ENCODE results near the gene MTMR12.

MTMR12 gene

GRCh38 chr5:32312595-32313332, at the start of gene MTMR12:
Gene MTMR12, minus strand, starts transcription at chr5:32312939. Its CDS starts 101 bp downstream, at chr5:32312838.
- H3K4me3 ChIP-seq (ENCODE audit: low read length in 2 of 2) = peak within 1 kb of the TSS; percentile 42 to 83
- peak within 1 kb of the TSS; percentile 91 for H3K27ac ChIP-seq (ENCODE audit: low read length)
- H3K9ac ChIP-seq (ENCODE audit: low read length in 2 of 2) = peak within 1 kb of the TSS; percentile 87 to 89
- no peaks in the 10 kb centered on the region for H3K27me3 ChIP-seq (ENCODE audit: control insufficient read depth in 1 of 2, insufficient read depth in 2 of 2, low read length in 2 of 2)
- H3K4me1 ChIP-seq (ENCODE audit: control insufficient read depth, insufficient read depth, low read length) = peaks cover 17% of the 10 kb centered on the region
- H3K36me3 ChIP-seq (ENCODE audit: control insufficient read depth in 2 of 2, insufficient read depth in 2 of 2, low read length in 2 of 2) = no peaks in the 10 kb centered on the region
- no peaks in the 10 kb centered on the region for H3K9me3 ChIP-seq (ENCODE audit: control insufficient read depth in 2 of 2, low read length in 2 of 2)

GRCh38 chr5:32362527-32362926, 49.8 kb upstream of the MTMR12 start:
- peaks cover 16 to 19% of the 10 kb centered on the region in 2 donors for H3K36me3 ChIP-seq (ENCODE audit: control insufficient read depth in 2 of 2, insufficient read depth in 2 of 2, low read length in 2 of 2)

GRCh38 chr5:32360906-32361305, 48.2 kb upstream of the MTMR12 start:
- peaks cover 19 to 23% of the 10 kb centered on the region in 2 donors for H3K36me3 ChIP-seq (ENCODE audit: control insufficient read depth in 2 of 2, insufficient read depth in 2 of 2, low read length in 2 of 2)

More at GRCh38 chr5:32362527-32362926, 49.8 kb upstream of the MTMR12 start:
- H3K4me1 ChIP-seq (ENCODE audit: control insufficient read depth, insufficient read depth, low read length) = no peaks in the 10 kb centered on the region
- no peak overlapping the region for H3K9ac ChIP-seq (ENCODE audit: low read length in 2 of 2)
- no peak overlapping the region for H3K4me3 ChIP-seq (ENCODE audit: low read length in 2 of 2)
- no peaks in the 10 kb centered on the region for H3K9me3 ChIP-seq (ENCODE audit: control insufficient read depth in 2 of 2, low read length in 2 of 2)
- H3K27me3 ChIP-seq (ENCODE audit: control insufficient read depth in 1 of 2, insufficient read depth in 2 of 2, low read length in 2 of 2) = no peaks in the 10 kb centered on the region
- no peak overlapping the region for H3K27ac ChIP-seq (ENCODE audit: low read length)

GRCh38 chr5:32358611-32359010, 45.9 kb upstream of the MTMR12 start:
- Histone ChIP-seq H3K4me3 (ENCODE audit: low read length in 2 of 2) (no peak overlapping the region), H3K27ac (ENCODE audit: low read length) (no peak overlapping the region), H3K36me3 (ENCODE audit: control insufficient read depth in 2 of 2, insufficient read depth in 2 of 2, low read length in 2 of 2) (peaks cover 17 to 31% of the 10 kb centered on the region in 2 donors), H3K9me3 (ENCODE audit: control insufficient read depth in 2 of 2, low read length in 2 of 2) (no peaks in the 10 kb centered on the region), H3K27me3 (ENCODE audit: control insufficient read depth in 1 of 2, insufficient read depth in 2 of 2, low read length in 2 of 2) (no peaks in the 10 kb centered on the region), H3K9ac (ENCODE audit: low read length in 2 of 2) (no peak overlapping the region), H3K4me1 (ENCODE audit: control insufficient read depth, insufficient read depth, low read length) (no peaks in the 10 kb centered on the region)

More at GRCh38 chr5:32360906-32361305, 48.2 kb upstream of the MTMR12 start:
- H3K4me1 ChIP-seq (ENCODE audit: control insufficient read depth, insufficient read depth, low read length) = no peaks in the 10 kb centered on the region
- no peaks in the 10 kb centered on the region for H3K27me3 ChIP-seq (ENCODE audit: control insufficient read depth in 1 of 2, insufficient read depth in 2 of 2, low read length in 2 of 2)
- H3K4me3 ChIP-seq (ENCODE audit: low read length in 2 of 2) = no peak overlapping the region
- no peak overlapping the region for H3K27ac ChIP-seq (ENCODE audit: low read length)
- no peak overlapping the region for H3K9ac ChIP-seq (ENCODE audit: low read length in 2 of 2)
- no peaks in the 10 kb centered on the region for H3K9me3 ChIP-seq (ENCODE audit: control insufficient read depth in 2 of 2, low read length in 2 of 2)

- no peak overlapping the region for H3K4me3 ChIP-seq (ENCODE audit: low read length in 2 of 2)
- H3K36me3 ChIP-seq (ENCODE audit: control insufficient read depth in 2 of 2, insufficient read depth in 2 of 2, low read length in 2 of 2) = peaks cover 14 to 25% of the 10 kb centered on the region in 2 donors
- no peak overlapping the region for H3K27ac ChIP-seq (ENCODE audit: low read length)
- H3K4me1 ChIP-seq (ENCODE audit: control insufficient read depth, insufficient read depth, low read length) = no peaks in the 10 kb centered on the region
- no peaks in the 10 kb centered on the region for H3K27me3 ChIP-seq (ENCODE audit: control insufficient read depth in 1 of 2, insufficient read depth in 2 of 2, low read length in 2 of 2)
- no peak overlapping the region for H3K9ac ChIP-seq (ENCODE audit: low read length in 2 of 2)
- H3K9me3 ChIP-seq (ENCODE audit: control insufficient read depth in 2 of 2, low read length in 2 of 2) = no peaks in the 10 kb centered on the region
Measured at GRCh38 chr5:32357658-32358057, 44.9 kb upstream of the MTMR12 start.

- Histone ChIP-seq H3K9me3 (ENCODE audit: control insufficient read depth in 2 of 2, low read length in 2 of 2) (no peaks in the 10 kb centered on the region), H3K4me1 (ENCODE audit: control insufficient read depth, insufficient read depth, low read length) (no peaks in the 10 kb centered on the region), H3K27ac (ENCODE audit: low read length) (no peak overlapping the region), H3K9ac (ENCODE audit: low read length in 2 of 2) (no peak overlapping the region), H3K36me3 (ENCODE audit: control insufficient read depth in 2 of 2, insufficient read depth in 2 of 2, low read length in 2 of 2) (peaks cover 10 to 19% of the 10 kb centered on the region in 2 donors), H3K27me3 (ENCODE audit: control insufficient read depth in 1 of 2, insufficient read depth in 2 of 2, low read length in 2 of 2) (no peaks in the 10 kb centered on the region), H3K4me3 (ENCODE audit: low read length in 2 of 2) (no peak overlapping the region)
Measured at GRCh38 chr5:32355686-32356085, 42.9 kb upstream of the MTMR12 start.

GRCh38 chr5:32353420-32353819, 40.7 kb upstream of the MTMR12 start:
- no peaks in the 10 kb centered on the region for H3K4me1 ChIP-seq (ENCODE audit: control insufficient read depth, insufficient read depth, low read length)
- peaks cover 3 to 12% of the 10 kb centered on the region in 2 donors for H3K36me3 ChIP-seq (ENCODE audit: control insufficient read depth in 2 of 2, insufficient read depth in 2 of 2, low read length in 2 of 2)
- no peak overlapping the region for H3K9ac ChIP-seq (ENCODE audit: low read length in 2 of 2)
- no peaks in the 10 kb centered on the region for H3K9me3 ChIP-seq (ENCODE audit: control insufficient read depth in 2 of 2, low read length in 2 of 2)
- no peak overlapping the region for H3K27ac ChIP-seq (ENCODE audit: low read length)
- H3K4me3 ChIP-seq (ENCODE audit: low read length in 2 of 2) = no peak overlapping the region
- no peaks in the 10 kb centered on the region for H3K27me3 ChIP-seq (ENCODE audit: control insufficient read depth in 1 of 2, insufficient read depth in 2 of 2, low read length in 2 of 2)

GRCh38 chr5:32352685-32353084, 39.9 kb upstream of the MTMR12 start:
- Histone ChIP-seq H3K27me3 (ENCODE audit: control insufficient read depth in 1 of 2, insufficient read depth in 2 of 2, low read length in 2 of 2) (no peaks in the 10 kb centered on the region), H3K9me3 (ENCODE audit: control insufficient read depth in 2 of 2, low read length in 2 of 2) (no peaks in the 10 kb centered on the region), H3K4me3 (ENCODE audit: low read length in 2 of 2) (no peak overlapping the region), H3K4me1 (ENCODE audit: control insufficient read depth, insufficient read depth, low read length) (no peaks in the 10 kb centered on the region), H3K9ac (ENCODE audit: low read length in 2 of 2) (no peak overlapping the region), H3K27ac (ENCODE audit: low read length) (no peak overlapping the region), H3K36me3 (ENCODE audit: control insufficient read depth in 2 of 2, insufficient read depth in 2 of 2, low read length in 2 of 2) (peaks cover 3 to 12% of the 10 kb centered on the region in 2 donors)

GRCh38 chr5:32346869-32347268, 34.1 kb upstream of the MTMR12 start:
- Histone ChIP-seq H3K27ac (ENCODE audit: low read length) (no peak overlapping the region), H3K36me3 (ENCODE audit: control insufficient read depth in 2 of 2, insufficient read depth in 2 of 2, low read length in 2 of 2) (no peaks in the 10 kb centered on the region), H3K9ac (ENCODE audit: low read length in 2 of 2) (no peak overlapping the region), H3K4me1 (ENCODE audit: control insufficient read depth, insufficient read depth, low read length) (no peaks in the 10 kb centered on the region), H3K27me3 (ENCODE audit: control insufficient read depth in 1 of 2, insufficient read depth in 2 of 2, low read length in 2 of 2) (no peaks in the 10 kb centered on the region), H3K9me3 (ENCODE audit: control insufficient read depth in 2 of 2, low read length in 2 of 2) (no peaks in the 10 kb centered on the region), H3K4me3 (ENCODE audit: low read length in 2 of 2) (no peak overlapping the region)

GRCh38 chr5:32343058-32343672, 30.4 kb upstream of the MTMR12 start:
- no peak overlapping the region for H3K4me3 ChIP-seq (ENCODE audit: low read length in 2 of 2)
- H3K36me3 ChIP-seq (ENCODE audit: control insufficient read depth in 2 of 2, insufficient read depth in 2 of 2, low read length in 2 of 2) = no peaks in the 10 kb centered on the region
- H3K9me3 ChIP-seq (ENCODE audit: control insufficient read depth in 2 of 2, low read length in 2 of 2) = no peaks in the 10 kb centered on the region
- H3K27ac ChIP-seq (ENCODE audit: low read length) = no peak overlapping the region
- H3K9ac ChIP-seq (ENCODE audit: low read length in 2 of 2) = no peak overlapping the region
- no peaks in the 10 kb centered on the region for H3K4me1 ChIP-seq (ENCODE audit: control insufficient read depth, insufficient read depth, low read length)
- no peaks in the 10 kb centered on the region for H3K27me3 ChIP-seq (ENCODE audit: control insufficient read depth in 1 of 2, insufficient read depth in 2 of 2, low read length in 2 of 2)

GRCh38 chr5:32342656-32343055, 29.9 kb upstream of the MTMR12 start:
- no peaks in the 10 kb centered on the region for H3K27me3 ChIP-seq (ENCODE audit: control insufficient read depth in 1 of 2, insufficient read depth in 2 of 2, low read length in 2 of 2)
- no peaks in the 10 kb centered on the region for H3K4me1 ChIP-seq (ENCODE audit: control insufficient read depth, insufficient read depth, low read length)
- no peak overlapping the region for H3K27ac ChIP-seq (ENCODE audit: low read length)
- no peaks in the 10 kb centered on the region for H3K36me3 ChIP-seq (ENCODE audit: control insufficient read depth in 2 of 2, insufficient read depth in 2 of 2, low read length in 2 of 2)
- H3K9me3 ChIP-seq (ENCODE audit: control insufficient read depth in 2 of 2, low read length in 2 of 2) = no peaks in the 10 kb centered on the region
- H3K4me3 ChIP-seq (ENCODE audit: low read length in 2 of 2) = no peak overlapping the region
- H3K9ac ChIP-seq (ENCODE audit: low read length in 2 of 2) = no peak overlapping the region
